Stimulated activated CD8-positive, alpha-beta memory T cell treated with anti-CD3 and anti-CD28 coated beads, Interleukin-15, amount 100 ng/mL, for 48 hours (primary cell): Measurements from ENCODE around the gene HHATL.

Source experiments
- DNase-seq, 2 donors: peaks; one replicate each; pipeline ENCODE4 v3.0.0-alpha.2; 2020; ENCODE audit warnings: low read depth in 2 of 2

The HHATL gene

DNA sequence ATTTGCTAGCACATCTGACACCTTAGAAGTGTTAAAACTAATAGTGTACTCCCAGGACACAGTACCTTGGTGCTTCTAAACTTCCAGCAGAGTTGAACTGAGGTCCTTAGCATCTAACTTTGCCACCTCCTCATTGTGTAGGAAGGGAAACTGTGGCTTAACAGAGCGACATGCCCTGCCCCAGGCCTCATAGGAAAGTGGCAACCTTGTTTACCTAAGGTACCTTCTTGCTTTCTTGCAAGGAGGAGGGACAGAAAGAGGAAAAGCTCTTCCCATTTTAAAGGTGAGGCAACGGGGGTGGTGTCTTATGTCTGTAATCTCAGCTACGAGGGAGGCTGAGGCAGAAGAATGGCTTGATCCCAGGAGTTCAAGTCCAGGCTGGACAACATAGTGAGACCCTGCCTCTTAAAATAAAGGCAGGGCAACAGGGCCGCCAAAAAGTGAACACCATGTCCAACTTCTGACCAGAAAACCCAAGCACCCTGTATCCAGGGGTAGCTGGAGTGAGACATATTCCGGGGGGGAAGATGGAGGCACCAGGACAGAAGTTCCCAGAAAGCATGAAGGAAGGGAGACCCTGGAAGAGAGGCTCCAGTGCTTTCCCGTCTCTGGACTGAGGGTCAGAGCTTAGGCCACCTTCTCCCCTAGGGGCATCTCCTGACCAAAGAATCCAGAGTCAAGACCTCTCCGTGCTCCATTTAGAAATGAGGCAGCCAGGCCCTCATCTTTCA lies 17.8 kb downstream of the HHATL start:
- DNase-seq, result no peak

DNA sequence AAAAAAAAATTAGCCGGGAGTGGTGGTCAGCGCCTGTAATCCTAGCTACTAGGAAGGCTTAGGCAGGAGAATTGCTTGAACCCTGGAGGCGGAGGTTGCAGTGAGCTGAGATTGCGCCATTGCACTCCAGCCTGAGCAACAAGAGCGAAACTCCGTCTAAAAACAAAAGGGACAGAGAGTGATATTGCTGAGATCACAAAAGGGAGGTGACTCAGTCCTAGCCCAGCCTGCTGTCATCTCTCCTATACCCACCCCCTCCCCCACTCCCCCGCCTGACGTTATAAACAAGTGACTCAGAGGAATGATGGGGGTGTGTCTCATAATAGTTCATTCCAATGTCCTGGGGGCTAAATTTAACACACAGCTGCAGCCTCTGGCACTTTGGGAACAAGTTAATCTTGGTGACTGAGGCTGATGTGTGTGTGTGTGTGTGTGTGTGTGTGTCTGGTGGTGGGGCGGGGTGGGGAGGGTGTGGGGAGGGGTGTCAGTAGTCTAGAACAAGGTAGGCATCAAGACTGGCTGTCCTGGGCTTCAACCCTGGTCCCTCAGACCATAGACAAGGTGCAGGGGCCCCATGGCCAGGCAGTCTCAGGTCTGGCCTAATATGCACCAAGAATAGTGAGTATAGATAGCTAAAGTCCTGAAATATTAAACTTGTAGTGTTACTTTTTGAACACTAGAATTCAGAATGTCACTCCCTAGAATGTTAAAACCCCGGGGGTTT lies 18.6 kb downstream of the HHATL start:
- peak; percentile 32 to 55 for DNase-seq

DNA sequence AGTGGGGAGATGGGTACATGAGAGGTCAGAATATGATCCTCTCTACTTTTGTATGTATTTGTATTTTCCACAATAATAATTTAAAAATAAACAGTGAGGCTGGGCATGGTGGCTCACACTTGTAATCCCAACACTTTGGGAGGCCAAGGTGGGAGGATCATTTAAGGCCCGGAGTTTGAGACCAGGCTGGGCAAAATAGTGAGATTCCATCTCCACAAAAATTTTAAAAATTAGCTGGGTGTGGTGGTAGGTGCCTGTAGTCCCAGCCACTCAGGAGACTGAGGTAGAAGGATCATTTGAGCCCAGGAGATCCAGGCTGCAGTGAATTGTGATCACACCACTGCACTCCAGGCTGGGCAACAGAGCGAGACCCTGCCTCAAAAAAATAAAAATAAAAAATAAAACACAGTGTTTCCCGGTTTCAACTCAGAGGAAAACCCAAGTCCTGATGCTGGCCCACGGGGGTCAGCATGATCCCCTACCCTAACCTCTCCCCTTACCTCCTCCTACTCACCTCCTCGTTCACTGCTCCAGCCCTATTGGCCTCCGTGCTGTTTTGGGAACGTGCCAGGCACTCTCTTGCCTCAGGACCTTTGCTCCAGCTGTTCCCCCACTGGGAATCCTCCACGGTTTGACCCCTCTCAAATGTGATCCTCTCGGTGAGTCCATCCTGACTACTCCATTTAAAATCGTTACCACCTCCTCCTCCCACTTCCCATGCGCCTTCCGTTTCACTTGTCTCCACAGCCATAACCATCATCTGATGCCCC lies 20.1 kb downstream of the HHATL start:
- DNase-seq, result no peak

DNA sequence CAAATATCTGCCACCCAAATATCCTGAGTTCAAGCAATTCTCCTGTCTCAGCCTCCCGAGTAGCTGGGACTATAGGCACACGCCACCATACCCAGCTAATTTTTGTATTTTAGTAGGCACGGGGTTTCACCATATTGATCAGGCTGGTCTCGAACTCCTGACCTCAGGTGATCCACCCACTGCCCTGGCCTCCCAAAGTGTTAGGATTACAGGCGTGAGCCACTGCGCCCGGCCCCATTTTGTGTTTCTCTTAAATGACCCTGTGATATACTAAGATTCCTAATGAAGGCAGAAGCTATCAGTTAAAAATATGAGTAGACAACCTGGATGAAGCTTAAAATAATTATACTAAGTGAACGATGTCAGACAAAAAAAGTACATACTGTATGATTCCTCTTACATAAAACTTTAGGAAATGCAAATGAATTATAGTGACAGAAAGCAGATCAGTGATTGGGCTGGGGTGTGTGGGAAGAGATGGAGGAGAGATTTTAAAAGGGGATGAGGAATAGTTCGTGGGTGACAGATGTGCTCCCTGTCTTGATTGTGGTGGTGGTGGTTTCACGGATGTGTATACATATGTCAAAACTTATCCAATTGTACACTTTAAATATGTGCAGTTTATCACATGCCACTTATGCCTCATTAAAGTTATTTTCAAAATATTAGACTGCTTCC lies 21.1 kb downstream of the HHATL start:
- DNase-seq, result no peak

DNA sequence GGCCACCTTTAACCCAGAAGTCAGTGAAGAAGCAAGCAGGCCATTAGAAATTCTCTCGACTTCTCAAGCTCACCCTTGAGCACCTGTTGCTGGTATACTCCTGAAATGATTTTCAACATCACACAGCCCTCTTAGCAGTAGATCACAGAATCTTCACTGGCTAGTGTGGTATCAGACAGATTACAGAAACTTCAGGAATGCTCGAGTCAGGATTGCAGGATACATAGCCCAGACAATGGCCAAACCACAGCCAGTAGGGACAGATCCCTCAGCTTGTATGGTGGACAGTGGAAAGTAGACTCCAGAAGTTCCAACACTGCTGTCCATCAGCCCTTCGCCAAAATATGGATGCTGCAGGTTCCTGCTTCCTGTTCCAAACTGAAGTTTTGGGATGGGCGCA lies 21.8 kb downstream of the HHATL start:
- DNase-seq, result no peak

DNA sequence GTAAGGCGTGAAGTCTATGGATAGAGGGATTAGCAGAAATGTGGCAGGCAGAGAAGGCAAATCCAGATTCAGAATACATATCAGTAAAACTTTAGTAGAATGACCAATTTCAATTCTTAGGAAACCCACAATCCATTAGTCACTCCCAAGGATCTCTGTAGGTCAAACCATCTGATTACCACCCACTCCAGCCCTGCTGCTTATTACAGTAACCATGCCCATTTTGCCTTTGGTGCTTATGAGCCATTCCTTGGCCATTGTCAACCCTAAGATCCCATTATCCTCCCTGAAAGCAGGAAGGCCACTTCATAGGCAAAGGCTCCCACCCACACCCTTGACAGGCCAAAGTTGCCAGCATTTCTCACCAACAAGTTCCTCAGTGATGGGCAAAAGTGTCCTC lies 22.3 kb downstream of the HHATL start:
- DNase-seq, result no peak

DNA sequence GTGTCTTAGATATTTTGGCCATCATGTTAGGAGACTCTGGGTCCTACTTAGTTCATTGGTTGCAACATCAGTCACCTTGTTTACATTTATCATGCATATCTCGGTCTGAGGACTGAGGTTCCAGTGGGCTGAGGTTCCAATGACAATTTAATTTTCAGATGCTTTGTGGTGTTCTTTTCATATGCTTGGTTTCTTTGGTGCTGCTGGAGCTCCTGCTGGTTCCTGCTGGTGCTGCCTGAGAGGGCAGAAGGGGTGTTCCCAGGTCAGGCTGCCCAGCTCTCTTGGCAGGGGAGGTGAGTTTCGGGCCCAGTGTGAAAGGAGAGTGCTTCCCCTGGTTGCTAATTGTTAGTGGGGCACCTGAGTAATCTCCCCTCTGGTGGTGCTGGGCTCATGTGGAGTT lies 24.2 kb downstream of the HHATL start:
- DNase-seq, result no peak

DNA sequence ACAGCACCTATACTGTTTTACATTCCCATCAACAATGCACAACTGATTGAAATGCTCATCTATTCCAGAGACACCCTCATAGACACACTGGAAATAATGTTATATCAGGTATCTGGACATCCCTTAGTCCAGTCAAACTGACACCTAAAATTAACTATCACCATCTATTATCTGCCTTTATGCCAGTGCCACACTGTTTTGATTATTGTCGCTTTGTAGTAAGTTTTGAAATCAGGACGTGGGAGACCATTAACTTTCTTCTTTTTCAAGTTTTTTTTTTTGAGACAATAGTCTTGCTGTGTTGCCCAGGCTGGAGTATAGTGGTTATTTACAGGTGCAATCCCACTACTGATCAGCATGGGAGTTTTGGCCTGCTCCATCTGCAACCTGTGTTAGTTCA lies 26.7 kb downstream of the HHATL start:
- no peak for DNase-seq

DNA sequence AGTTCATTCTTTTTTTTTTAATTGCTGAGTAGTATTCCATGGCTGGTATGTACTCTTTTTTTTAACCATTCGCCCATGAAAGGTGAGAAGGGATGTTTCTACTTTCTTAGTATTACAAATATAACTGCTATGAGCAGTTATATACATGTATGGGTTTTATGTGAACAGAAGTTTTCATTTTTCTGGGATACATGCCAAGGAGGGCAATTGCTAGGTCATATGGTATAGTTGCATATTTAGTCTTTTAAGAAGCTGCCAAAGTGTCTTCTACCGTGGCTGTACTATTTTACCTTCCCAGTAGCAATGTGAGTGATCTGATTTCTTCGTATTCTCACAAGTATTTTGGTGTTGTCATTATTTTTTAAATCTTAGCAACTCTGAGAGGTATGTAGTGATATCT lies 28.5 kb downstream of the HHATL start:
- DNase-seq, result no peak

DNA sequence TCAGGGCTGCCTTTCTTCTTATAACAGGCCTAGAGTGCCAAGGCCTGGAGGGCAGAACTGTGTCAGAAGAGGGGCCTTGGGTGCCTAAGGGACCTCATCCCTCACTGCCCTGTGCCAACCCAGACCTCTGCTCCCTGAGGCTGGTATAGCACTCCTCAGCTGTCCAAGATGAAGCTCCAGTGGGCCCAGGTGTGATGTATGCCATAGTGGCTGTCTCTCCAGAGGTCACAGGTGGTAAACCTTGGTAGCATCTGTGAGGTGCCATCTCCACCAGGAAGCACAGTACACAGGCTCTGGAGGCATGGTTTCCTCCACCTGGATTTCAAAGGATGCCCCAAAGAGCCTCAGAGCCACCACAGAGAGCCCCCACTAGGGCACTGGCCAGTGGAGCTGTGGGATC lies 29.5 kb downstream of the HHATL start:
- DNase-seq, result no peak

DNA sequence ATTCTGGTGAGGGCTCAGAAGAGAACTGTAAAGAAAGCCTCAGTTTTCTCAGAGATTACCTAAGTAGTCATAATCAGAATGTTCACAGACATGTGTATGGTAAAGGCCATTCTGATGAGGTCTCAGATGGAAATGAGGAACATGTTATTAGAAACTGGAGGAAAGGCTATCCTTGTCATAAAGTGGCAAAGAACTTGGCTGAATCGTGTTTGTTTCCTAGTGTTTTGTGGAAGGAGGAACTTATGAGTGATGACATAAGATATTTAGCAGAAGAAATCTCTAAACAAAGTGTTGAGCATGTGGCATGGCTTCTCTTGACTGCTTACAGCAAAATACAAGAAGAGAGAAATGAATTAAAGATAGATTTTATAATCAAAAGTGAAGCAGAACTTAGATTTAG lies 30.1 kb downstream of the HHATL start:
- no peak for DNase-seq

DNA sequence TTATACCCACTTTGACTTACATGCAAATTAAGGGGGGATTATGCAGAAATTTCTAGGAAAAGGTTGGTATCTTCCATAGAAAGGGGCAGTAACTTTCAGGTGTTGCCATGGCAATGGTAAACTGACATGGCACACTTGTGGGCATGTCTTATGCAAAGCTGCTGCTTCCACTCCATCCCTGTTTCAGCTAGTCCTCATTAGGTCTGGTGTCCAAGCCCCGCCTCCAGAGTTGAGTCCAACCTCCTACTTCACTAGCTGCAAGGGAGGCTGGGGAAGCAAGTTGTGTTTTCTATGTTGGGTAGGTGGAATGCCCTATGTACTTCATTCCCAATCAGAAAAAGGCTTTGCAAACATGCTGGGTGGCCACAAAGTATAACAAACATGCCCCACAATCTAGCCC lies 31.9 kb downstream of the HHATL start:
- DNase-seq, result no peak

DNA sequence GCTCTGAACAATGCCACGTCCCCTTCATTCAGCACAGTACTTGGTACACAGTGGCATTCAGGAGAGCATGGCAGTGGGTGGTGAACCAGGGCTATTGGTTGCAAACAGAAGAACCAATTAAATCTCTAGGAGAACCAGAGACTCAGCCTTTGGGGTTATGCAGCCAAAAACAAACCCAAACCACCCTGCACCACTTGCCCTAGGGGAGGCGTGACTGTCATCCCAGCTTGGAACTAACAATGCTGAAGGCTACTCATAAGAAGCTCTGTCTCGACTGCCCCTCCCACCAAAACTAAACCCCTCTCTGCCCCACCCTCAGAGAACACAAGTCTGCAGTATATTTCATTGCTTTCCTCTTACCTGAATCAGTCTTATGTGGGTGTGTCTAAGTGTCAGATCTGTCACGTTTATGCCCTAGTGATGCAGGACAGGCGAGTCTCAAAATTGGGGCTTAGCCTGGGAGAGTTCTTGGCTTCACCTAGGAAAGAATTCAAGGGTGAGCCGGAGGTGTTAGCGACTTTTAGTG lies 32.5 kb downstream of the HHATL start:
- DNase-seq, result no peak

DNA sequence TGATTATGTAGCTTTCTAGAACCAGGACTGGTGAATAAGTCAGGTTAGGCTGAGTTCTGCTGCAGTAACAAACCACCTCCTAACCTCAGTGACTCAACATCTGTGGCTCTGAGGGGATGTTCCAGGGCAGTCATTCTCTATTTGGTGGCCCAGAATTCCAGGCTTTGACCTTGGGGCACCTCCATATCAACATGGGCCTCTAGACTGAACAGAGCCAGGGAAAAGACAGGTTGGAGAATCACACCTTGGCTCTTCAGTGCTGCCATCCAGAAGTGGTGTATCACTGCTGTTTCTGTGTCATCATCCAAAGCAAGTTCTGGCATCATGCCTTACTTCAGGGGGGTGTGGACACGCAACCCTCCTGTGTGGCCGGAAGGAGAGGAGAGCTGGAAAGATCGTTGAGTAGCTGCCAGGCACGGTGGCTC lies 33.8 kb downstream of the HHATL start:
- no peak for DNase-seq

DNA sequence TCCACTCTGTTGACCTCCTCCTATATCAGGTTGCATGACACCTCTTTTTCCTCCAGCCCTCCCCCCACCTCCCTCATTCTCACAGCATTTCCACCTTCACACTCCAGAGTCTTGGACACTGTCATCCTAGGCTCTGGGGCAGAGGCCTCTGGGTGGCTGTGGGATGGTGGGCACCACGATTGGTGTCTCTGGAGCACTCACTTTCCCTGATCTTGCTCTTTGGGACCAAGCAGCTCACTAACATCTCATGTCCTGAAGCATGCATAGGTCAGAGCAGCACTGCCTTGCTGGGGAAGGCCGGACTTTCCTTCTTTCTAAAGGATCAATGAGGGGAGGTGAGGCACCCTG lies 34.2 kb downstream of the HHATL start:
- DNase-seq, result no peak

DNA sequence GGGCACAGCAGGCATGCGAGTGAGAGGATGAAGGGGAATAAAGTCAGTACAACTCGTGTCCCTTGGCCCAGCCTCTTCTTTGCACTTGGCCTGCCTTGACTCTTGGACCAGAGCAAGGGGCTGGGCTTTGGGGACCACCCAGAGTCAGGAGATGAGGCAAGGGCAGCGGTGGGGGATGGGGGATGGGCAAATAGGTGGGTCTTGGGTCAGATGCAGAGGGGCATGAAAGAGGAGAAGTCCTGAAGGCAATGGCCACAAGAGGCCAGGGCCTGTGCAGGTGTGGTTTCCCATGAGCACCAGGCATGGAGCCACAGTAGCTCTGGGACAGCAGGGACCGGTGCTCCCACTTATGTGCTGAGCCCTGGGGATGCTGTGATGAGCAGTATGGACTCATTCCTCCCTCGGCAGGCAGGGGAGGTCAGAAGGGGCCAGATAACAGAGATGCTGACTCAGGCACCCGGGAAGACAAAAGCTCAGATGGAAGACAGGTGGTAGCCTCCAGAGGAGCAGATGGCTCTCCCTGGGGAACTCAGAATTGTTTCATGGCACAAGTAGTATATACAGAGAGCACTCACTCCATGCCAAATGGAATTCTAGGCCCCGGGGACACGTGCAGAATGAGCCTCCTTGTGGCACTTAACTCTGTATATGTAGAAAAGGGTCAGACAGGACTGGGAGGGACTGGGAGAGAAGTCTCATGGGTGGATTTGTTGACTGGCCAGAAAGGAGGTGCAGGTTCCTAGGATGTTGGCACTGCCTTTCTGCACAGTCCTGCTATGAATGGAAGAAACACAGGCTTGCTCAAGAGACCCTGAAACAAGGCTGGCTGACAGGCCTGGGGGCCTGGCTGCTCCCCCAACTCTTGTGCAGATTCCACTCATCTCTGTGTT lies 34.8 kb downstream of the HHATL start:
- no peak for DNase-seq

DNA sequence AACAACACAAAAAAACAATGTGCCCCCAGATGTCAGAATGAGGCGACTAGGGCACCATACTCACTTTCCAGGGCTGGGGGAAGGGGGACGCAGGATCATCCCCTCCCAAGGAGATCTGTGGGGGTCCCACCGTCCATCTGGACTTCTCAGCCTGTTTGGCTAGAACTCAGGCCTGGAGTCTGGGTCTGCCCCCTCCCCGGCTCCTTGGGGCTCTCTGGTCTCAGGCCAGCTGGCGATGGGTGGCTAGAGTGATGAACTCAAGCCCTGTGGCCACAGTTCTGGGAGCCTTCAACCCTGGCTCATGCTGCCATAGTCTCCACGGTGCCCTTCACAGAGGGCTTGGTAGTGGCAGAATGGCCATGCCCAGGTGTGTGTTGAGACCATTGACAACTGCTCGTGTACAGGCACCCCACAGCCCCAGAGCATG lies 35.5 kb downstream of the HHATL start:
- no peak for DNase-seq

DNA sequence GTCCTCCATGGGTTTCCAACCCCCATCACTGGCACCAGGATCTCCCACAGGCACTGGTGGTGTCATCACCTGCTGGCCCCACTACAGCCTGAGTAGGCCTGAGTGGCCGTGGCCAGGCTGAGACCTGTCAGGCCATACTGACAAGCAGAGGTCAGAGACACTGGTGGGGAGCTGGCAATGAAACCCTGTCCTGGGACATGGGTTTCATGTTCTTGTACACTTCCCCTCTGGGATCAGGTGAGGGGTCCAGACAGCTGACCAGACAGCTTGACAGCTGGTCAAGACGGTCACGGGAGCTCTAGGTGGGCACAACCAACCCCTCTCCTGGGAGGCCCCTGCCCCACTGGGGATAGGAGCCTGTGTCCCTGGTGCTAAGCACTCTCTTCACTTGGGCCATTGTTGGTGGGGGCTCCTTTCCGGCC lies 36.0 kb downstream of the HHATL start:
- no peak for DNase-seq

DNA sequence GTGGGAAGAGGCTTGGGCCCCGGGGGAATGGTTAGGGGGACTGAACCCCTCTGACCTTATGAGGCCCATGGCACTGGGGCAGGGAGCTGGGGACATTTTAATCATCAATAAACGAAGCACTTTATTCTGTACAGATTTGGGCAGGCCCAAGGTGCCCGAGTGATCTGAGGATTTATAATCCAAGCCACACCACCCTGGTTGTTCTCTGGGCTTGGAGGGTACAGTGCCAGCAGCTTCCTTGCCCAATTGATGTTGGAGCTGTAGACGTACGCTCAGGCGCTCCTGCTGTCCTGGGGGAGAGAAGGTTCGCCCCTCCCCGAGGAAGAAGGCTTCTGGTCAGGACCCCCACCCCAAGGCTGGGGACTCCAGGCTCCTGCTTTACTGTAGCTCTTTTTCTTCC lies 36.6 kb downstream of the HHATL start:
- no peak for DNase-seq

DNA sequence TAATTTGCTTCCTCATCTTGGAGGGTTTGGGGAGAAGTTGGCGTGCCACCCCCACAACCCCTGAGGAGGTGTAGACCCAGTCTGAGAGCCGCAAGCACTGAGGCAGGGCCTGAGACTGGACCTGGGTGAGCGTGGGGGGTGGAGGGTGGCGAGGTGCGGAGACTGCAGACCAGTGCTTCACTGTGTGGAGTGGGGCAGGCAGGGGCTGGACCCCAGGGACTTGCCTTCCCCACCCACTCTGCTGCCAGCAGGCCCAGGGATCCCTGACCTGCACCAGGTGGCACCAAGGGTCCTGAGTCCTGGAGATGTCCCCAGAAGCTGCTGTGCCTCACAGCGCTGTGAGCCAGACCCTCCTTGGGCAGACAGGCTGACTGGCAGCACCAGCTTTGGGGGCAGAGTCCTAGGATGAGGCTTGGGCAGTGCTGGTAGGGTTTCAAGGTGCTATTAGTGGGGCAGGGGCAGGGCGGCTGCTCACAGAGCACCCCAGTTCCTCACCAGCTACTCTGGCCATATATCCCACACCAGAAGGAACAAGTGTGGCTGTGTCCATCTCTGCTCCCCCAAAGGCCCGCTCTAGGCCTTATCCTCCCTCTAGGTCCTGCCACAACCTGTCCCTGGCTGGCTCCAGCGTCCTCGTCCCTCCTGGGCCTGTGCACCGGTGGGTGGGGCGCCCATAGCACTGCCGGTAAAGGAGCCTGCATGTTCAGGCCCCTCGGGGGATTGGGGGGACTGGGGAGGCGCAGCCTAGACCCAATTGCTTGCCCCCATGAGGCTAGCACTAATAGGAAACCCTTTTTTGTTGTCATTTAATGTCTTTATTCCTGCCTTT lies 37.3 kb downstream of the HHATL start:
- no peak for DNase-seq
